ENCODE data around the gene KIAA1217.

Gene KIAA1217

GRCh38 chr10:24589265-24589664 is 380.3 kb downstream of the KIAA1217 start:
- no peak for DNase-seq (ENCODE audit: low read depth, low spot score)

GRCh38 chr10:24590697-24591457 is 381.9 kb downstream of the KIAA1217 start:
- DNase-seq (ENCODE audit: low read depth, low spot score): no peak

- no peak for DNase-seq (ENCODE audit: low read depth, low spot score)
Observed at GRCh38 chr10:24596217-24596930, 387.4 kb downstream of the KIAA1217 start.

- no peak for DNase-seq (ENCODE audit: low read depth, low spot score)
Observed at GRCh38 chr10:24597426-24597825, 388.5 kb downstream of the KIAA1217 start.

Data from iPS DF 19.7 (cell line).